H54 (cell line): ENCODE measurements around the gene HAGH.

Experiments
- DNase-seq: peaks from one replicate; pipeline ENCODE4 v3.0.0; 2011; ENCODE audit warnings: low spot score, mixed read lengths; ENCODE audit not compliant: insufficient read length
- FAIRE-seq: peaks from 3 replicates; lab custom pipeline; 2011; peaks lifted over from hg19 to GRCh38; lab: Jason Lieb, UNC
- POLR2A ChIP-seq: IDR thresholded peaks from 2 replicates; pipeline ENCODE4 v1.6.1; 2011; ENCODE audit warnings: low read depth, mild to moderate bottlenecking, low read length

Gene HAGH

DNA sequence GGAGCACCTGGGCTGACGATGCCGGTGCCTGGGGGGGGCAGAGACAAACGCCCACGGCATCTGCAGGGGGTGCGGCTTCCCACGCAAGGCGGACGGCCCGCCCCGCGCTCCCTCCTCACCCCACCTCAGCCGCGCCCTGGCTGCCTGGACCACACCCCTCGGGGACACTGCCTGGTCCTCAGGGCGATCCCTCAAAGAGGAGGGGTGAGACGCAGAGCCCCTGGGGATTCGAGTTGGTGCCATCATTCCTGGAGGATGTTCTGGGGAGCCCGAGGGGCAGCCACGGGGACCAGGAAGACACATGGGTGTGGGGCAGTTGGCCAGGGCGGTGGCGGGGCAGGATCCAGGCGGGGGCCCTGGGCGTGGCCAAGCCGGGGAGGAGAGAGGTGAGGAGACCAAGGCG, 37.0 kb downstream of the HAGH start:
- FAIRE-seq (no peak), DNase-seq (no peak)
- TF ChIP-seq POLR2A = no peak

GRCh38 chr16:1788708-1789100, 37.9 kb downstream of the HAGH start:
- TF ChIP-seq POLR2A = no peak
- FAIRE-seq = no peak
- no peak for DNase-seq

DNA sequence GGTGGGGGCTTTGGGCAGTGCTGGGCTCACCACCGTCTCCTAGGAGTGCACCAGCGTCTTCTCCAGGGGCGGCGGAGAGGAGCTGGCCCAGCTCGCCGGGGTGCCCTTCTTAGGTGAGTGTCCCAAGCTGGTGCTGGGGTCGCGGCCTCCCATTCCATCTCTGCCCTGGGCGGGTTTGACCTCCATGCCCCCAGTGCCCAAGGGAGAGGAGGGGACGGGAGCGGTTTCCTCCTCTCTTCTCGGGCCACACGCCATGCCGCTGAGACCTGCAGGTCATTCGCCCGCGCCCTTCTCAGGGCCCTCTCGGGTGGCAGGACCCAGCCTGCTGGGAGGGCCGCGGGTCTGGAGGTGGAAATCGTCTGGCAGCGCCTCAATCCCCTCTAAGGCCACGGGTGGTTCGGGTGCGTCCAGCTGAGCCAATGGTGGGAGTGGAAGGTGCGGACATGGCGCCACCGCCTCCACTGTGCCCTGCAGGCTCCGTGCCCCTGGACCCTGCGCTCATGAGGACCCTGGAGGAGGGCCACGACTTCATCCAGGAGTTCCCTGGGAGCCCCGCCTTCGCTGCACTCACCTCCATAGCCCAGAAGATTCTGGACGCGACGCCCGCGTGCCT, 38.4 kb downstream of the HAGH start:
- TF ChIP-seq POLR2A = no peak
- DNase-seq (no peak), FAIRE-seq (no peak)

DNA sequence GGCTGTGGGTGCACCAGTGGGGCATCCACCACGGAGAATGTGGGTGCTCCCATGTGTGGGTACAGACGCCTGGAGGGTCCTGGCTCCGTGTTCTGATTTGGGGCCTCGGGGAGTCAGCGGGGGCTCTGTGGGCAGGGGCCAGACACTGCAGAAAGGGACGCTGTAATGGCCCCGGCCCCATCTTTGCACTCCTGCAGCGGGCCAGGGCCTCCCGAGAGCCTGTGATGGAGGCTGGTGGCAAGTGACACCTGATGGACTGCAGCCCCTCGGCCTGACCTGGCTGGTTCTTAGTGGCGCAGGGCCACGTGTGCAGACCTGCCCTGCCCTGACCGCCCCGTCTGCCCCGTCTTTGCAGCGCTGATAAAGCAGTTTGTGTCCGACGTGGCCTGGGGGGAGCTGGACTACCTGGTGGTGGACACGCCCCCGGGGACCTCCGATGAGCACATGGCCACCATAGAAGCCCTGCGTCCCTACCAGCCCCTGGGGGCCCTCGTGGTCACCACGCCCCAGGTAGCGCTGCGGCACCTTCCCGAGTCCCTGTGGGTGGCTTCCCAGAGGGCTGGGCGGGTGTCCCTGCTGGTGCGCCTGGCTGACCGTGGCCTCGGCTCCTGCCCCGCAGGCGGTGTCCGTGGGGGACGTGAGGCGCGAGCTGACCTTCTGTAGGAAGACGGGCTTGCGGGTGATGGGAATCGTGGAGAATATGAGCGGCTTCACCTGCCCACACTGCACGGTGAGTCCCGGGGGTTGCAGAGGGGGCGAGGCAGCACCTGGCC, 39.1 kb downstream of the HAGH start:
- DNase-seq = no peak
- no peak for FAIRE-seq
- TF ChIP-seq POLR2A = no peak

DNA sequence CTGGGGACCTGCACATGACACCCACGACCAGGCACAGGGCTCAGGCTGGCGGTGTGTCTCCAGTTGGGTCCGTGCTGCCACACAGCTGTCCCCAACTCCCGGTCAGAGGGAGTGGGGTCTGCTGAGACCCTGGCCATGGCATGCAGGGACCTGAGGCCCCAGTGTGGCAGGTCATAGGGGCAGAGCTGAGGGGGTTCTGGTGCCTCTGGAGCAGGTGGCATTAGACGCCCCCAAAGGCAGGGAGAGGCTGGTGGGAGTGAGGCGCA, 39.6 kb downstream of the HAGH start:
- no peak for TF ChIP-seq POLR2A
- FAIRE-seq = no peak
- no peak for DNase-seq

DNA sequence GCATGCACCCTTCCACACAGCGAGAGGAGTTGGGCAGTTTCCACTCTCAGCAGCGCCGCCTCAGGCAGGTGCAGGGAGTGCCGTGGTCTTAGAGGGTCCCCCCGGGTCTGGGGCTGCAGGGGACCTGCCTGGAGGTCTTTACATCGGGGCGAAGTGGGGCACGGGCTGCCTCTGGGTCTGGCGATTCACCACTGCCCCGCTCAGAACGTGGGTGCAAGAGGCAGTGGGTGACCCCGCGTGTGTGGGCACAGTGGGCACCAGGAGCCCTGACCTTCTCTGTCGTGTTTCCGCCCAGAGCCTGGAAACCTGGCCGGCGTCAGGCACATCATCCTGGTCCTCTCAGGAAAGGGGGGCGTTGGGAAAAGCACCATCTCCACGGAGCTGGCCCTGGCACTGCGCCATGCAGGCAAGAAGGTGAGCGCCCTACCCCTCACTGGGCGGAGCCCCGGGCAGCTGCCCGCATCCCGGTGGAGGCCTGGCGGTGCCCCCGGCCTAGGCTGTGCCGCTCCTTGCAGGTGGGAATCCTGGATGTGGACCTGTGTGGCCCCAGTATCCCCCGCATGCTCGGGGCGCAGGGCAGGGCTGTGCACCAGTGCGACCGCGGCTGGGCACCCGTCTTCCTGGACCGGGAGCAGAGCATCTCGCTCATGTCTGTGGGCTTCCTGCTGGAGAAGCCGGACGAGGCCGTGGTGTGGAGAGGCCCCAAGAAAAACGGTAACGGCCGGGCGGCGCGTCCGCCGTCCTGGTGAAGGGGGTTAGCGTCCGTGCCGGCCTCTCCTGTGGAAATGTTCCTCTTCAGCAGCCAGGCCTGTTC, 40.2 kb downstream of the HAGH start:
- TF ChIP-seq POLR2A = no peak

GRCh38 chr16:1785846-1786170, 40.8 kb downstream of the HAGH start:
- no peak for TF ChIP-seq POLR2A
- no peak for DNase-seq
- no peak for FAIRE-seq

More for the DNA sequence above, 40.2 kb downstream of the HAGH start:
- no peak for FAIRE-seq
- DNase-seq = no peak

DNA sequence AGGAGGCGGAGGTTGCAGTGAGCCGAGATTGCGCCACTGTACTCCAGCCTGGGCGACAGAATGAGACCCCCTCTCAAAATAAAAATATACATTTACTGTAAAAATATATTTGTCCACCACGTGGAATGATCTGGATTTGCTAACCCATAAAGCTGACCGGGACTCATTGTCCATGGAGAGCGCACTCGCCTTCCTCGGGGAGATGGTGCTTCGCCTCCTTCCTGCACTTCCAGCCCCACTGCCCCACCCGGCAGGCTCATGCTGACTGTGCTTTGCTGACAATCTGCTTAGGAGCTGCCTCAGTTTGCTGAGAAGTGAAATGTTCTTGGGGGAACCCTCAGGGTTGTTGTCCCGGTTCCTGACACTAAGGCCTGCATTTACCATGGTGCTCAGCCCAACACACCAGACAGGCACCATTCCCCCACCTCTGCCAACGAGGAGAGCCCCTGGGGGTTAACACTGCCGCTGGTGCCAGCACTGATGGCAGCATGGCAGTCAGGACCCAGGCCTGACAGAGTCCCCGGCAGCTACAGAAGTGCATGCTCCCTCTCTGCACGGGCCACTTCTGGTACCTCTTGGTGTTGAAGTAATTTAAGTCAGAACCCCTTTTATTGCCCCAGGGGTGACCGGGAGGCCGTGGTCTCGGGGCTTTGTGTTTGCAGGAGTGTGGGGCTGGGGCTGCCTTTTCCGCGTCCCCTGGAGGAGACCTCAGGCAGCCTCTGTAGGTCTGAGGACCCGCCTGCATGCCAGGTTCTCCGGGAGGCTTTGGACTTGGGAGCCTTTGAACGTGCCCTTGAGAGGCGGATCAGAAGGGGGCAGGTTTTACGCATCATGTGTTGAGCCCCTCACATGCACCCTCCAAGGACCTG, 41.4 kb downstream of the HAGH start:
- no peak for TF ChIP-seq POLR2A
- DNase-seq (no peak), FAIRE-seq (no peak)

DNA sequence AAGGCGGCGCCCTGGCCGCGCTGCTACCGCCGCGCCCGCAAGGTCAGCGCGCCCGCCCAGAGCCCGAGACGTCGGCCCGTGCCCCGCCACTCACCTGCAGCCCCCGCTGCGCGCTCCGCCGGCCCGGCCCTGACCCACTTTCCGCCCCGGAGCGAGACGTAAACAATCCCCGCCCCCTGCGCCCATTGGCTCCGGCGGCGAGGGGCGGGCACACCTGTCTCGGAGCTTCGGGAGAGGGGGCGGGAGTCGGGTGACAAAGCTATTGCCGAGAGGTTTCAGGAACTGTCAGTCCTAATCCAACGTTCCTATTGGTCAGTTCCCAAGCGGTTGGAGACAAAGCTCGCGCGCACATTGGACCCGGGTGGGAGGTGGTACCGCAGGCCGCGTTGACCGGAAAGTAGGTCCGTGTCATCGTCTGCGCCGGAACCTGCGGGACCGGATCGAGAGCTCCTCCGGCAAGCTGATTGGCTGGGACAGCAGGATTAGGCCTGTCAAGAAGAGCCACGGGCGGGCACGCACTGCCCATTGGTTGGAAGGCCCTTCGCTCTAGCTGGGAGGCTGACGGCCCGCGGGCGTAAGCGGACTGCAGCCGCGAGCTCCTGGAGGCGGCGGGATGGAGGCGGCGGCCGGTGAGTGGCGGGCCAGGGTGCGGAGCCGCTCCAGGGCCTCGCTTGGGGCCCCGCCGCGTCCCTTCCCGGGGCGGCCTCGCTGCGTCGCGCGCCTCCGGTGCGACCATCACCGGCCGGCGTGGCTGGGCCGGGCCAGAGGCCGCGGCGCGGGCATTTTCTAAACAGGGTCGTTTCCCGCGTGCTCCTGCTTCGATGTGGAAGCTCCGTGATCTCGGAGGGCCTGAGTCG, 44.0 kb downstream of the HAGH start, which contains the start of the genes NUBP2 and SPSB3:
NUBP2 (plus strand) TSS at position 553 of the 857 bp plus-strand sequence; CDS start at position 614, 61 bp downstream.
SPSB3 (minus strand) TSS at position 164 of the 857 bp plus-strand sequence. CDS start 1,088 bp downstream, outside the sequence.
- peak; percentile 97 for FAIRE-seq
- peak; percentile 78 for TF ChIP-seq POLR2A

DNA sequence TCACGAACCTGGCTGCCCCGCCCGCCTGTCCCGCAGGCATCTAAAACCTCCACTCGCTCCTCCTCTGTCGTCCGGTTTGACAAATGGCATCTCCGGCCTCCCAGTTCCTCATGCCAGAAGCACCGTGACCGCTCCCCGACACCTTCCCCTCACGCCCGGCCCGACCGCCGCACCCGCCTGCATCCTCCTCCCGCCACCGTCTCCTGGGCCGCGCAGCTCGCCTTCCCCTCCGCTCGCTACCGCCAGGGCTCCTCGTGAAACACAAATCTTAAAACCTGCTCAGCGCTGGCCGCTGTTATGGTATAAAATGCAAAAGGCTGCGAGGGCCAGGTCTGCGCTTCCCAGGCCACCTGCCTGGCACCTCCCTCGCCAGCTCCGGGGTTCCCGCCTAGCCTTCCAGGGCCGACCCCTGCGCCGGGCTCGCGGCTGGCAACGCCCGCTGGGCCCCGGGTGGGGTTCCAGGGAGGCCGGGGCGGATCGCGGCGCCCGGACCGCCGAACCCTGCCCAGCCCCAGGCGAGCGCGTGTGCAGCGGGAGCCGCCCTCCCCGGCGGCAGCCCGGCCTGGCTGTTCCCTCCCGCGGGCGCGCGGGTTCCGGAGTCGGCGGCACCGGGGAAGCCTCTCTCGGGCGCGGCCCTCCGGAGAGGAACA, 44.7 kb downstream of the HAGH start:
- FAIRE-seq (no peak), DNase-seq (peak; percentile 51)
- no peak for TF ChIP-seq POLR2A

More for the DNA sequence above, 44.0 kb downstream of the HAGH start, which contains the start of the genes NUBP2 and SPSB3:
- peak; percentile 100 for DNase-seq

DNA sequence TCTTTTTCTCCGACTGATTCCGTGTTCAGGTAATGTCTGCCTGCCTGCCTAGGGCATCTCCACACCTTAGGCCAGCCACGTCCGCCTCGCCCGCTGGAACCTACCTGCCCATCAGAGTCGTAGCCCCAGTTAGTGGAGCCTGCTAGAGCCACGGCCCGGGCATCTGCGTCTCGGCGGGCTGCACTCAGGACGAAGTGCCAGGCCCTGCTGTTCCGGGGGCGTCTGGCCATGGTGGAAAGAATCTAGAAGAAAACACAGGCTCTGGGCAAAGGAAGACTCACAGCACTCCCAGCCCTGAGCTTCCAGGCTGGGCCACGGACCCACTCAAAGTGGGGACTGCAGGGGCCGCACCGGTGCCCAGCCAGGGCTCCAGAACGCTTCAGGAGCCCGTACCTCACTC, 45.4 kb downstream of the HAGH start:
- TF ChIP-seq POLR2A = no peak
- no peak for DNase-seq
- FAIRE-seq = no peak

GRCh38 chr16:1780677-1781072, 46.0 kb downstream of the HAGH start:
- no peak for FAIRE-seq
- DNase-seq = no peak
- no peak for TF ChIP-seq POLR2A
